Esophagus squamous epithelium (tissue), 5 donors: ENCODE results near the gene POLR3GL. TPM values are rescaled to one million over a fixed set of nuclear protein-coding genes. Genes with fewer than 3 reads are reported as not detected.

ENCODE experiments used
- DNase-seq: peaks from one replicate; lab custom pipeline; 2025; lab: John Stamatoyannopoulos, UW
- H3K27ac ChIP-seq, 4 donors: fragments of 200-600 bp; sonication (generic); one replicate each; pipeline ENCODE4 v1.5.1; 2016 to 2019; ENCODE audit warnings: mild to moderate bottlenecking in 1 of 4
- H3K27me3 ChIP-seq, 4 donors: fragments of 200-600 bp; sonication (generic); 1 replicate in 3 of 4; 2 replicates in 1 of 4; pipeline versions ENCODE4 v1.5.1 to v1.6.0; 2017 to 2021; ENCODE audit warnings: antibody characterized with exemption in 1 of 4
- H3K36me3 ChIP-seq, 3 donors: fragments of 200-600 bp; sonication (generic); one replicate each; pipeline ENCODE4 v1.5.1; 2016 to 2019
- H3K4me1 ChIP-seq, 3 donors: fragments of 200-600 bp; sonication (generic); one replicate each; pipeline ENCODE4 v1.5.1; 2017 to 2019
- H3K4me3 ChIP-seq, 4 donors: fragments of 200-600 bp; sonication (generic); 1 replicate in 3 of 4; 2 replicates in 1 of 4; pipeline ENCODE4 v1.5.1; 2016 to 2019; ENCODE audit warnings: mild to moderate bottlenecking in 2 of 4, moderate library complexity in 1 of 4
- H3K9me3 ChIP-seq, 3 donors: fragments of 200-600 bp; sonication (generic); one replicate each; pipeline ENCODE4 v1.5.1; 2016 to 2019
- POLR2A ChIP-seq, 4 donors: fragments of 450-650 bp; IDR thresholded peaks; one replicate each; pipeline ENCODE4 v1.6.1; 2017; ENCODE audit warnings: antibody characterized with exemption in 4 of 4, mild to moderate bottlenecking in 4 of 4, moderate library complexity in 3 of 4
- WGBS, 2 donors: methylation state at CpG; one replicate each; pipeline ENCODE4 v1.1.5; 2018; 5-methylcytosine and 5-hydroxymethylcytosine counted together
- intact Hi-C: fragments of 100-400 bp; cut with DNase I; formaldehyde crosslinking; loops from one replicate; pipeline ENCODE4 v1.15.0; 2022
- total RNA-seq, 4 donors: library from RNA; depleted of rRNA; stranded (reverse); fragments of >200 nt; gene quantifications; one replicate each; pipeline ENCODE4 v1.1.0, GENCODE V29; 2016
- TF ChIP-seq, protein P1 (sequence below), 6 experiments: fragments of 450-650 bp in 4 of 6; fragments of 200-600 bp in 2 of 6; sonication (generic) in 2 of 6; IDR thresholded peaks; one replicate each; pipeline ENCODE4 v1.5.1; 2016 to 2019; ENCODE audit warnings: antibody characterized with exemption in 6 of 6, mild to moderate bottlenecking in 4 of 6, moderate library complexity in 4 of 6
- donor health status: DM: yes; HTN: yes; CAD: no.

The POLR3GL gene
- total RNA-seq, 4 donors from 2014 or later = 2.9 to 15.9 (median 9.8) TPM

DNA sequence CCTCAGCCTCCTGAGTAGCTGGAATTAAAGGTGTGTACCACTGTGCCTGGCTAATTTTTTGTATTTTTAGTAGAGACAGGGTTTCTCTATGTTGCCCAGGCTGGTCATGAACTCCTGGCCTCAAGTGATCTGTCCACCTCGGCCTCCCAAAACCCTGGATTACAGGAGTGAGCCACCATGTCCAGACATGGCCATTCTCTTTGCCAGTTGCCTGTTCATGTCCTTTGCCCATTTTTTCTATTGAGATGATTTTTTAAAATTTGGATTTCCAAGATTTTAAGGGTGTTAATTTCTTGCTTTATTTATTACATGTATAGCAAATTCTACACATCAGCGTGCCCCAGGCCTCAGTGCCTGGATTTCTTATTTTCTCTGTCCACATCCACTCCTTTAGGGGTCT is 2.8 kb downstream of the POLR3GL start:
- Histone ChIP-seq H3K27me3 (no peaks in the 10 kb centered on the region), H3K36me3 (no peaks in the 10 kb centered on the region), H3K27ac (no peak overlapping the region), H3K9me3 (no peaks in the 10 kb centered on the region), H3K4me3 (no peak overlapping the region), H3K4me1 (peaks cover 14 to 38% (median 15%) of the 10 kb centered on the region in 3 donors)
- WGBS, 2 donors = 96% methylated on average over 2 of the region's 2 CpGs
- TF ChIP-seq, protein P1, sequence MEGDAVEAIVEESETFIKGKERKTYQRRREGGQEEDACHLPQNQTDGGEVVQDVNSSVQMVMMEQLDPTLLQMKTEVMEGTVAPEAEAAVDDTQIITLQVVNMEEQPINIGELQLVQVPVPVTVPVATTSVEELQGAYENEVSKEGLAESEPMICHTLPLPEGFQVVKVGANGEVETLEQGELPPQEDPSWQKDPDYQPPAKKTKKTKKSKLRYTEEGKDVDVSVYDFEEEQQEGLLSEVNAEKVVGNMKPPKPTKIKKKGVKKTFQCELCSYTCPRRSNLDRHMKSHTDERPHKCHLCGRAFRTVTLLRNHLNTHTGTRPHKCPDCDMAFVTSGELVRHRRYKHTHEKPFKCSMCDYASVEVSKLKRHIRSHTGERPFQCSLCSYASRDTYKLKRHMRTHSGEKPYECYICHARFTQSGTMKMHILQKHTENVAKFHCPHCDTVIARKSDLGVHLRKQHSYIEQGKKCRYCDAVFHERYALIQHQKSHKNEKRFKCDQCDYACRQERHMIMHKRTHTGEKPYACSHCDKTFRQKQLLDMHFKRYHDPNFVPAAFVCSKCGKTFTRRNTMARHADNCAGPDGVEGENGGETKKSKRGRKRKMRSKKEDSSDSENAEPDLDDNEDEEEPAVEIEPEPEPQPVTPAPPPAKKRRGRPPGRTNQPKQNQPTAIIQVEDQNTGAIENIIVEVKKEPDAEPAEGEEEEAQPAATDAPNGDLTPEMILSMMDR (IDR thresholded peaks at IDR 0.05) = no peak
- intact Hi-C loops = no loop called here
- no peak for DNase-seq

DNA sequence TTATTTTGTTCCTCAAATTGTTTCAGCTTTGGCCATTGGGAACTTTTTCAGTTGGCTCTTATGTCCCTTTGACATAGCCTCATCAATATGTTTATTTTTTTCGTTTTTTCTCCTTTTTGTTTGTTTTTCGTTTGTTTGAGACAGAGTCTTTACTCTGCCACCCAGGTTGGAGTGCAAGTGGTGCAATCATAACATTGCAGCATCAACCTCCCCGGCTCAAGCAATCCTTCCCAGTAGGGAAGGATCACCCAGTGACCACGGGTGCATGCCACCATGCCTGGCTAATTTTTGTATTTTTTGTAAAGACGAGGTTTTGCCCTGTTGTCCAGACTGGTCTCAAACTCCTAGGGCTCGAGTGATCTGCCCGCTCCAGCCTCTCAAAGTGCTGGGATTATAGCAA is 8.1 kb downstream of the POLR3GL start:
- Histone ChIP-seq H3K4me3 (no peak overlapping the region), H3K9me3 (no peaks in the 10 kb centered on the region), H3K4me1 (peaks cover 3 to 7% (median 5%) of the 10 kb centered on the region in 3 donors), H3K36me3 (peaks cover 0 to 4% (median 0%) of the 10 kb centered on the region in 3 donors), H3K27me3 (no peaks in the 10 kb centered on the region), H3K27ac (no peak overlapping the region)
- TF ChIP-seq POLR2A (IDR thresholded peaks at IDR 0.05) = no peak
- TF ChIP-seq, protein P1 (IDR thresholded peaks at IDR 0.05) = no peak
- 62 to 67% methylated on average over 5 to 7 of the region's 7 CpGs for WGBS, 2 donors
- intact Hi-C loops = no loop called here
- no peak for DNase-seq

DNA sequence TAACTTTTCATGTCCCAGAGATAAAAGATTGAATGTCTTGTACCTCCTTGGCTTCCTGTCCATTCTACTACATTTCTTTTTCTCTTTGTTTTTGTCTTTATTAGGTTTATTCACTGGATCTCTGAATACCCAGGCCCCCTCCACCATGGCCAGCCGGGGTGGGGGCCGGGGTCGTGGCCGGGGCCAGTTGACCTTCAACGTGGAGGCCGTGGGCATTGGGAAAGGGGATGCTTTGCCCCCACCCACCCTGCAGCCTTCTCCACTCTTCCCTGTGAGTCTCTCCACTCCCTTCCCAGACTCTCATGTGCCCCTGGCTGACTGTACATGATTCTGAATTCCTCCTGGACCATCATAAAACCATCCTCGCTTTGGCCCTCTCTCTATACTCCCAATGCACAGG is 10.2 kb downstream of the POLR3GL start:
- H3K4me1 ChIP-seq = peaks cover 20 to 29% (median 21%) of the 10 kb centered on the region in 3 donors
- H3K27me3 ChIP-seq = no peaks in the 10 kb centered on the region
- no peak overlapping the region for H3K4me3 ChIP-seq
- 76 to 78% methylated on average over 7 of the region's 7 CpGs for WGBS, 2 donors
- no peak for DNase-seq
- H3K9me3 ChIP-seq = no peaks in the 10 kb centered on the region
- H3K27ac ChIP-seq = no peak overlapping the region
- TF ChIP-seq, protein P1 (IDR thresholded peaks at IDR 0.05) = no peak
- TF ChIP-seq POLR2A (IDR thresholded peaks at IDR 0.05) = no peak
- peaks cover 0 to 4% (median 0%) of the 10 kb centered on the region in 3 donors for H3K36me3 ChIP-seq
- intact Hi-C loops = no loop called here

DNA sequence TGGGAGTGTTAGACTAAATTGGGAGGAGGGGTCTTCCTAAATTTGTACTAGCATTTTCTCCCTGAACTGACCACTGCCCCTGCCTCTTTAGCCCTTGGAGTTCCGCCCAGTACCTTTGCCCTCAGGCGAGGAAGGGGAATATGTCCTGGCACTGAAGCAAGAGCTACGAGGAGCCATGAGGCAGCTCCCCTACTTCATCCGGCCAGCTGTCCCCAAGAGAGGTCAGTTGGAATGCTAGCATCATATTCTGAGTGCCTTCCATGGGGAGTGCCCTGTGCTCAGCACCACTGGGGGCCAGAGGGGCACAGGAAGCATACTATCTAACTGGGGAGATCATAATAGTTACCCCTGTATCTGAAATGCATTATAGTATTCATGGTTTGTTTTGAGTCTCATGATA is 10.7 kb downstream of the POLR3GL start:
- Histone ChIP-seq H3K4me3 (no peak overlapping the region), H3K27me3 (no peaks in the 10 kb centered on the region), H3K36me3 (peaks cover 0 to 4% (median 0%) of the 10 kb centered on the region in 3 donors), H3K4me1 (peaks cover 25 to 34% (median 26%) of the 10 kb centered on the region in 3 donors), H3K9me3 (no peaks in the 10 kb centered on the region), H3K27ac (no peak overlapping the region)
- 83 to 86% methylated on average over 2 to 3 of the region's 4 CpGs for WGBS, 2 donors
- no peak for TF ChIP-seq POLR2A (IDR thresholded peaks at IDR 0.05)
- TF ChIP-seq, protein P1 (IDR thresholded peaks at IDR 0.05) = no peak
- DNase-seq = no peak
- intact Hi-C loops = no loop called here

DNA sequence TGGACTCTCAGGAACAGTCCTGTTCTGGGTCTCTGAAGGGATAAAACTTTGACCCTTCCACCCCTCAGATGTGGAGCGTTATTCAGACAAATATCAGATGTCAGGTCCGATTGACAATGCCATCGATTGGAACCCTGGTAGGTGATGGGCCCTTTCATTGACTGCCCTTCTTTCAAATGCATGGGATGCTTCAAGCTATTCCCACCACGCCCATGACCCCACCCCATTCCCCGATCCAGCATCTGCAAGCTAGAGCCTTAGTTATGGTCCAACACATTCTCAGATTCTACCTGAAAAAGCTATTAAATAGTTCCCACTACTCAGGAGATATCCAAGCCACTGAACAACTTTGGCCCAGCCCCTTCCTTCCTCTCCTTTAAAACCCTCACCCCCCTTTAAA is 12.5 kb downstream of the POLR3GL start:
- TF ChIP-seq, protein P1 (IDR thresholded peaks at IDR 0.05) = no peak
- TF ChIP-seq POLR2A (IDR thresholded peaks at IDR 0.05) = no peak
- H3K4me1 ChIP-seq = peaks cover 34 to 52% (median 43%) of the 10 kb centered on the region in 3 donors
- H3K4me3 ChIP-seq = no peak overlapping the region
- intact Hi-C loops = no loop called here
- peaks cover 0 to 4% (median 0%) of the 10 kb centered on the region in 3 donors for H3K36me3 ChIP-seq
- no peaks in the 10 kb centered on the region for H3K27me3 ChIP-seq
- no peaks in the 10 kb centered on the region for H3K9me3 ChIP-seq
- WGBS, 2 donors = 63 to 87% methylated on average over 5 of the region's 5 CpGs
- H3K27ac ChIP-seq = peak overlapping the region; percentile 90 to 98 (median 96)
- no peak for DNase-seq
